ENCODE results near the gene CYP11A1. TPM values are rescaled to one million over a fixed set of nuclear protein-coding genes. Genes with fewer than 3 reads are reported as not detected.

CYP11A1 gene
- total RNA-seq, result 1.4 and 6.5 TPM in 2 replicates

DNA sequence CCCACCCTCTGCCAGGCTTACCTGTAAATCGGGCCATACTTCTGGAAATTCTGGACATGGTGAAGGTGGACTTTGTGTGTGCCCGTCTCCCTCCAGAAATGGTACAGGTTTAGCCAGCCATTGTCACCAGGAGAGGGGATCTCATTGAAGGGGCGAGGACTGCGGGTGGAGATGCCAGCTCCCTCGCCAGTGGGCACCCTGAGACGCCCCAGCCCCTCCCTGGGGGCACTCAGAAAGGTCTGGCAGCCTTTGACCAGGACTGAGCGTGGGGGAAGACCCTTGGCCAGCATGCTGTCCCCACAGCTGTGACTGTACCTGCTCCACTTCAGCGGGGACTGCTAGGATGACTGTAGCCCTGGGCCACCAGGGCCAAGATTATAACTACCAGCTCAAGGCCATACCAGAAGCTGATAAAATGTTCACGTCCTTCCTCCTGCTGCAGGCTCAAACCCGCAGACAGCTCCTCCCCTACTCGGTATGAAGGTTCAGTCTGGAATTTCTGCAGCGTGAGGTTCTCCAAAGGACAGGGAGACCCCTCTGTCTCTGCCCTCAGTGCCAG, at the start of gene CYP11A1:
Gene CYP11A1 (minus strand): TSS at position 351 of the 559 bp plus-strand sequence. CDS start 61 bp downstream, at position 290.

Other genes with a start within 250 kb of the CYP11A1 start
- gene ISLR2, start 237.1 kb downstream of the CYP11A1 start, total RNA-seq, result under 0.01 and 0.09 TPM in 2 replicates
- gene ISLR, start 193.9 kb downstream of the CYP11A1 start, total RNA-seq, result 185 and 199 TPM in 2 replicates
- gene STRA6, start 164.9 kb downstream of the CYP11A1 start, total RNA-seq, result 2.0 and 3.5 TPM in 2 replicates
- 1.3 TPM in 1 of 2 replicates, not detected in the other for gene CCDC33, start 131.3 kb downstream of the CYP11A1 start, total RNA-seq
- 8.1 and 12.1 TPM in 2 replicates for gene SEMA7A, start 66.3 kb upstream of the CYP11A1 start, total RNA-seq
- gene UBL7, start 93.5 kb upstream of the CYP11A1 start, total RNA-seq, result 64.3 and 66.7 TPM in 2 replicates
- 0.23 and 0.26 TPM in 2 replicates for gene ARID3B, start 173.6 kb upstream of the CYP11A1 start, total RNA-seq
- 39.4 and 46.3 TPM in 2 replicates for gene CLK3, start 248.2 kb upstream of the CYP11A1 start, total RNA-seq